HG02943 (cell line): Measurements from ENCODE around the gene LRRC73.
A peak's percentile ranks its signal among the peaks of the same experiment; 100 is the strongest.
"Not testable (repeated sequence)": the region's sequence is repeated elsewhere in the genome, so short reads cannot be mapped to it uniquely, and the experiment has no call there.

Source experiments
- ATAC-seq: cut with Tn5 transposase; IDR thresholded peaks from one replicate; pipeline ENCODE4 v1.9.1; 2021; ENCODE audit warnings: mild to moderate bottlenecking, low read depth, moderate library complexity; ENCODE audit not compliant: unreplicated experiment

Gene LRRC73, protein sequence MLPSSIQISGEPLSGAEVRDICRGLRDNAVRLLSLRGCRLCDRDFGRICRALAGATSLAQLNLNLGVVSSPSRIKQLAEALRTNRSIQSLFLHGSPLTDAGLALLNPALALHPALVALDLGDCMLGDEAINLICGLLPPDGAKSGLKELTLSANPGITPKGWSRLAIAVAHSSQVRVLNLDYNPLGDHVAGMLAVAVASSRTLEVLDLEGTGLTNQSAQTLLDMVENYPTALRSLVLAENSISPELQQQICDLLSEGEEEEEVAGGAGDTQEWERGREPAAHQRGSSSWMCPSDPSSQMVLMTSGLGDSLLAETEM

DNA sequence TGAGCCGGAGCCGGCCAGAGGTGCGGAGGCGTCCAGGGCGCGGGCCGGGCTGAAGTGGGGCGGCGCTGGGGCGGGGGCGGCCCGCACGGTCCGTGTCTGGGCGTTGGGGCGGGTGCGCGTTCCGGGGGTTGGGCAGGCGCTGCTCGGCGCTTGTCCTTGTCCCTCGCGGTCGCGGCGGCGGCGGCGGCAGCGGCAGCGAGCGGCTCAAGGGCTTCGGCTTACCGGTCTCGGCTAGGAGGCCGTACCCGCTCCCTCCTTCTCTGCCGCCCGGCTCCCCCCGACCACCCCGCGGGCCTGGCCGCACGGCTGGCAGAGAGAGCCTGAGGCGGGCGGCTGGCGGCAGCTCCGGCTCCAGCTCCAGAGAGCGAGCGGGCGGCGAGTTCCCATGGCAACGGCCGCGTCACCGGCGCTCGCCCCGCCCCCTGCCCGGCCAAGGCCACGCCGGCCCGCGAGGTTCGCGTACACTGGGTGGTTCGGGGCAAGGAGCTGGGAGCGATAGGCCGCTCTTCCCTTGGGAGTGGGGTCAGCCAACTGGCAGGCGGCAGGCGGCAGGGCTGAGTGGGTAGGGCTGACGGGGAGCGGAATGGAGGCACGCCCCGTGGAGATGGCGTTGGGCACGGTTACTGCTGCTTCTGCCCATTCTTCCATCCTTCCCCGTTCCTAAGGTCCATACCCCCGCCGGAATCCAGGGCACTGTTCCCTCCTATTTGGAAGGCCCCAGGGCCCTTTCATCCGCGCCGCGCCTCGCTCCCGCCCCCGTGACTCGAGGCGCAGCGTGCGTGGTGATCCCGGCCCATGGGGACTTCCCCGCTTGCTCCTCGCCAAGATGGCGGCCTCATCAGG, at the start of gene LRRC73:
Gene LRRC73, minus strand, starts transcription at position 363 of the 843 bp plus-strand sequence. CDS start 561 bp downstream, outside the sequence.
- ATAC-seq, result no peak

DNA sequence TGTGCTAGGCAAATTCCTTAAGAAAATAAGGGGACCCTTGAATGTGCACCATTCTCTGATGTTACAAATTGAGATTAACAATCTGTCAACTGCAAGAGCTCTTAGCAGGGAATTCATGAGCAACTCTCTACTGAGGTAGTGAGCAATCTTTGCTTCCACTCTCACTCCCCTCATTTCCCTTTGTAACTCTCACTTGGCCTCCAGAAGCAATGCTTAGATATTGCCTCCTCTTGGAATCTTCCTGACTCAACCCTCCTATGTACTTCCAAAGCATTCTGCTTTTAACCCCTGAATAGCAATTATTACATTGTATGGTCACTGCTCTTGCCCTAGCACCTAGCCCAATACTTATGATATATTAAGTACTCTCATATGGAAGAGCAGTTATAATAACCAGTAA, 49.2 kb upstream of the LRRC73 start:
- ATAC-seq, result no peak

DNA sequence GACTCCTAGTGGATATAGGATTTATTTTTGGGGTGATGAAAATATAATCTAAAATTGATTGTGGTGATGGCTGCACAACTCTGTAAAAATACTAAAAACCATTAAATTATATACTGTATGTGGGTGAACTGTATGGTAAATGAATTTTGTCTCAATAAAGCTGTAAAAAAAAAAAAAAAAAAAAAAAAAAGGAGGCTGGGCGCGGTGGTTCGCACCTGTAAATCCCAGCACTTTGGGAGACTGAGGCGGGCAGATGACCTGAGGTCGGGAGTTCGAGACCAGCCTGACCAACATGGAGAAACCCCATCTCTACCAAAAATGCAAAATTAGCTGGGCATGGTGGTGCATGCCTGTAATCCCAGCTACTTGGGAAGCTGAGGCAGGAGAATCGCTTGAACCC, 47.5 kb upstream of the LRRC73 start:
- not testable (repeated sequence) for ATAC-seq

DNA sequence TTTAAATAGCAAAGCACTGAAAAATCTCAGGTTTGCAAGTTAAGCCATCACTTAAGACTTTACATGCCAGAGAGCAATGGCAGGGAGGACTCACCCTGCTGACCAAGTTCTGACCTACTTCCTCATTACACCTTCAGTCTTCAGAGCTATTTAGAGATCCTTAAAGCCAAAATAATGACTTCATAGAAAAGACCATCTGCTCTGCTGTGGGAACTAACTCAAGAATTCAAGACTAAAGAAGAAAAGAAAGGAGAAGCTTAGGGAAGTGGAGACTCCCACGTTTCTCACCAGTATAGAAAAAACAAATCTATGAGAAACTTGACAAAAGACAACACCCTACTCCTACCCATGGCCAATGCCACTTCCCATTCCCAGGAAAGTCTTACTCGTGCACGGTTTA, 37.1 kb upstream of the LRRC73 start:
- ATAC-seq, result no peak

DNA sequence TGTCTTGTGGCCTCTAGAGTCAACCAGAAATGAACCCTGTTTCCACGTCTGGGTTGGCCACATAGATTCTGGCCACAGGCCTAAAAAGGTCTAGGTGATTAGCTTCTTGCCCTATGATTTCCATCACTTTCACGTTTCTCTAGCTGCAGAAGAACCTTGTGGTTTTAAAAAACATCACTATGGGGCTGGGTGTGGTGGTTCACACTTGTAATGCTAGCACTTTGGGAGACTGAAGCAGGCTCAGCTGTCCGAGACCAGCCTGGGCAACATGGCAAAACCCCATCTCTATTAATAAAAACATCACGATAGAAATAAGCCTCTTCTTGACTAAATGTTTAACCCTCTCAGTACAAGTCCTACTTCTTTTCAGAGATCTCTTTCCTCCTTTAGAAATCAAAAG, 34.3 kb upstream of the LRRC73 start:
- ATAC-seq, result no peak

DNA sequence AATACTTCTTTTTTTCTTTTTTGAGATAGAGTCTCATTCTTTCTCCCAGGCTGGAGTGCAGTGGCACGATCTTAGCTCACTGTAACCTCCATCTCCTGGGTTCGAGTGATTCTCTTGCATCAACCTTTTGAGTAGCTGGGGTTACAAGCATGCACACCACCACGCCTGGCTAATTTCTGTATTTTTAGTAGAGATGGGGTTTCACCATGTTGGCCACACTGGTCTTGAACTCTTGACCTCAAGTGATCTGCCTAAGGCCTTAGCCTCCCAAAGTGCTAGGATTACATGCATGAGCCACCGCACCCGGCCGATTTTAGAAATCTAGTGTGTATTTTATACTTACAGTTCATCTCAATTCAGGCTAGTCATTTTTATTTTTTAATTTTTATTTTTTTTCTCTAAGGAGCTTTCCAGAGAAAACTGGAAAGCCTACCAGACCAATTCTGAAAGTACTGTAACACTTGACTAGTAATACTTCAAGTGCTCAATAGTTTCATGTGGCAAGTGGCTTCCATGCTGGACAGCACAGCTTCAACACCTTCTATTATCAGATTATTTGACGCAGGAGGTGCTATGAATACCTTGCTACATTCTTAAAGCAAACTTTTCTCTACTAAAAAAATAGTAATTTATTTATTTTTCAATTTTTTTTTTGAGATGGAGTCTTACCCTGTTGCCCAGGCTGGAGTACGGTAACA, 31.8 kb upstream of the LRRC73 start:
- no peak for ATAC-seq

DNA sequence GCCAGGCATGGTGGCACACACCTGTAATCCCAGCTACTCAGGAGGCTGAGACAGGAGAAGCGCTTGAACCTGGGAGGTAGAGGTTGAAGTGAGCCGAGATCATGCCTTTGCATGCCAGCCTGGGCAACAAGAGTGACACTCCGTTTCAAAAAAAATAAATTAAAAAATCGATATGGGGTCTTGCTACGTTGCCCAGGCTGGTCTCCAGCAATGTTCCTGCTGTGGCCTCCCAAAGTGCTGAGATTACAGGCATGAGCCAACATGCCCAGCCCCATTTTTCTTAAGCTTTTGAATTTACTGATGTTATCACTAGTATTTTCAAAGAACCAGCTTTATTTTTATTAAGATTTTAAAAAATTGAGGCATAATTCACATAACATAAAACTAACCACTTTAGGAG, 30.4 kb upstream of the LRRC73 start:
- ATAC-seq, result no peak

DNA sequence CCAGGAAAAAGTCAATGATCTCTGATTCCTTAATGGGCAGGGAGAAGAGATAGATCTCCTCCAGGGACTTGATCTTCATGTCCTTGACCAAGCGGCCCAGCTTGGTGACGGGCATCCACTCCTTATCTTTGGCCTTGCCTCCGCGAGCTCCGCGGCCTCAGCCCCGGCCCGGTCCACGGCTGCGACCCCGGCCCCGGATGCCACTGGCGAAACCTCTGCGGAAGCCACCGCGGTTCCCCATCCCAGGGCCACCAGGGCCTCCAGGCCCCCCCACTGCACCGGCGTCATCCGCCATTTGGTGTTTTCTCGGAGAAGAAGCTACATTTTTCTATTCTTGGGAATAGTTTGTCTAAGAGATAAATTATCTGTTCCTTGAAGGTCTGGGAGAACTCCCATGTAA, 29.3 kb upstream of the LRRC73 start:
- not testable (repeated sequence) for ATAC-seq

DNA sequence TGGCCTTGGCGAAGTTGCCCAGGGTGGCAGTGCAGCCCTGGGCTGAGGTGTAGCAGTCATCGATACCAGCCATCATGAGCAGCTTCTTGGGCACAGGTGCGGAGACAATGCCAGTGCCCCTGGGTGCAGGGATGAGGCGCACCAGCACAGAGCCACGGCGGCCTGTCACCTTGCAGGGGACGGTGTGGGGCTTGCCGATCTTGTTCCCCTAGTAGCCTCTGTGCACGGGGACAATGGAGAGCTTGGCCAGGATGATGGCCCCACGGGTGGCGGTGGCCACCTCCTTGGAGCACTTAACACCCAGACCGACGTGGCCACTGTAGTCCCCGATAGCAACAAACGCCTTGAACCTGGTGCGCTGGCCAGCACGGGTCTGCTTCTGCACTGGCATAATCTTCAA, 28.8 kb upstream of the LRRC73 start:
- not testable (repeated sequence) for ATAC-seq

DNA sequence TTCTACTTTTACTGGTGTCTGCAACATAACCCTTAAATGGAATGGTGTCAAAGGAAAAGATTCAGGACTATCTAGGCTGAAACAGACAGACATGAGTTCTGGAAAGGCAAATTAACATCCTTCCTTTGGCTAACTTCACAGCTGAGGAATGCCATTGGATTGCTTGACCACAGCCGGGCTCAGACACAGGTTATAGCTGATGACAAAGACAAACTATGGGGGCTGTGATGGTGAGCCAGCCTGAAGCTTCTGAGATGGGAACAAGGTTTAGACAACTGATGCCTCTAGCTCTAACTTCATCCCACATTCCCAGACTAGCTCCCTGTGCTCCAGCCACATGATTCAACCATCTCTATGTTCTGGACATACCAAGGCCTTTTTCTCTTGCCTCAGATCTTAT, 22.1 kb upstream of the LRRC73 start:
- no peak for ATAC-seq

DNA sequence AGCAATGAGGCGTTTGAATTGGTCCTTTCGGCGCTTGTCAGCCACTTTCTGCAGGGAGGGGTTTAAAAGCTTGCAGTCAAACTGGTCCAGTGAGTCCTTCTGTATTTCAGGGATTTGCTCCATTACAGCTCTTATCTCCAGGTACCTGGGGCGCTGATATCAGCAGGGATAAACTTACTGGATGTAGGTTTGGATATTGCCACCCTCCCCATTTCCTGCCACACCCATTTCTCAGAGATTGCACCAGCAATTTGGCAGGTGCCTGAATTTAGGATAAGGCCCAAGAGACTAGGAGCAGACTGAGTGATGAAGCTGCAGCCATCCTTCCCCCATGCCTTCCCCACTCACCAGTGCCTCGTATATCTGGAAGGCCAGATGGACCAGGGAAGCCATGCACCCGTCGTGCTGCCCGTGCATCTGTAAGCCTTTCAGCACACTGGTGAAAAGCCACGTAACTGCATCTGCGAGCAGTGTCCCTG, 14.4 kb upstream of the LRRC73 start:
- ATAC-seq, result no peak

DNA sequence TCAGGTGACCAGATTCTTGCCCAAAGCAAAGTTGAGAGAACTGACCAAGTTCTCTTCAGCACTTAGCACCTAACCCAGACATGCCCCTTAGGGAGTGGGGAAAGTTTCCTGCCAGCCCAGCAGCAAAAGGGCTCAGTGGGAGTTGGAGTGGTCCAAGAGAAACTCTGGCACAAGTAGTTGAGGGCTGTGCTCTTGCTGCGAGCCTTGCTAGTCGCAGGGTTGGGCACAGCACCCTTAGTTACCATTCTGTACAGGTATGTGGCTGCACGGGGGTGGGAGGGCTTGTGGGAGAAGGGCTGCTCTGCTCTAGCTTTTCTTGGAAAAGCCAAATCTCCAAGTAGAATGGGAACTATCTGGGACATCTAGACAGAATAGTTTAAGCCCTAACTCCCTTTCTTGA, 13.1 kb upstream of the LRRC73 start:
- no peak for ATAC-seq

DNA sequence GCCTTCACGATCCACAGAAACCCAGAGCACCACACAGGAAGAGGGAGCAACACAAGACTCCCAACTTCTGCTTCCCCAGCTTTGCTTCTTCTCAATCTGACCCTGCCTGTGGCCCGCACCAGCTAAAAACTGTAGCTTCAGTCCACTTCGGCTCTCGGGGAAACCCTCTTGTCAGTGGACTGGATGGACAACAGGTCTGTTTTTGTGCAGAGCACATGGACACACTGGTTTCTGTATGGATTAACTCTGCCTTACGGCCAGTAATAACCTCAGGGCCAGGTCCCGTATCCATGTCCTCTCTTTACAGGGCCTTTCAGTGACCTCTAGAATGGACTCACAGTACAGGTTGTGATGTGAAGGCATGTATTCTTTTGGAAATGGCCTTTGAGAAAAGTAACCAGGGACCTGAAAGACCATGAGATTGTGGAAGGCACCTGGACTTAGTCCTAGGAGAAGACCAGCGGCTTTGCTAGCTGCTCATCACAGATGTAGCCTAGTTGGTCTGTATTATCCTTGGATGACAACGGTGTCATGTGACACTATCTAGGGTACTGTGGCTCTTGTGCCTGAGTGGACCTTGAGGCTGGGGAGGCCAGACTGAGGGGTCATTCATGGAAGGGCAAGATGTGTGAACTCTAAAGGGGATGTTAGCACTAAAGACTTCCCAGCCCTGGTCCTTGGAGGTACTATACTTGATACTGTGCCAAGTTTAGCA, 12.6 kb upstream of the LRRC73 start:
- ATAC-seq, result no peak

DNA sequence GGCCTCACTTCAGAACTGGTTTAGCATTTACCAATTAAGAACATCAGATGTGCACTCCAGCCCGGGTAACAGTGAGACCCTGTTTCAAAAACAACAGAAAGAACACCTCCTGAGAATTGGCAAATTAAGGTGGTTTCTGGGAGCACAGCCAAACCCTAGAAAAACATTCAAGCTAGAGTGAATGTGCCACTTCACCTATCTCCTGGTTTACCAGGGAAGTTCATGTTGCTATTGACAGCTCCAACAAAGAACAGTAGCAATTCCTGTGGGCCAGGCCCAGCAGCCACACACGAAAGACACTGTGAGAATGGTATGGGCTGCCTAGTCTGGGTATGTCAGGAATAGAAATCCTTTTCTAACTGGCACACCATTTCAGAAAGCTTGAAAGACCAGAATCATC, 11.7 kb upstream of the LRRC73 start:
- ATAC-seq, result no peak

DNA sequence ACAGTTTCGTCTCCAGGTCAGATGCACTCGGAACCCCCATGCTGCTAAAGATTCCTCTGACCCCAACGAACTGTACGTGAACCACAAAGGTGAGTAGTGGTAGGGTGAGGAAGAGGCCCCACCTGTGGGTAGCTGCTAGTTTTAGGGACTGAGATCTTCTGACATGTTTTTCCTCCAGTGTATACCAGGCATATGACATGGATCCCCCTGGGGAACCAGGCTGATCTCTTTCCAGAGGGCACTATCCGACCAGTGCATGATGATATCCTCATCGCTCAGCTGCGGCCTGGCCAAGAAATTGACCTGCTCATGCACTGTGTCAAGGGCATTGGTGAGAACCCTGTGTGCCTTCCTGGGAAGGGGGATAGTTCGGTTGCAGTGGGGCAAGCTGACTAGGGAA, 10.0 kb upstream of the LRRC73 start:
- no peak for ATAC-seq

DNA sequence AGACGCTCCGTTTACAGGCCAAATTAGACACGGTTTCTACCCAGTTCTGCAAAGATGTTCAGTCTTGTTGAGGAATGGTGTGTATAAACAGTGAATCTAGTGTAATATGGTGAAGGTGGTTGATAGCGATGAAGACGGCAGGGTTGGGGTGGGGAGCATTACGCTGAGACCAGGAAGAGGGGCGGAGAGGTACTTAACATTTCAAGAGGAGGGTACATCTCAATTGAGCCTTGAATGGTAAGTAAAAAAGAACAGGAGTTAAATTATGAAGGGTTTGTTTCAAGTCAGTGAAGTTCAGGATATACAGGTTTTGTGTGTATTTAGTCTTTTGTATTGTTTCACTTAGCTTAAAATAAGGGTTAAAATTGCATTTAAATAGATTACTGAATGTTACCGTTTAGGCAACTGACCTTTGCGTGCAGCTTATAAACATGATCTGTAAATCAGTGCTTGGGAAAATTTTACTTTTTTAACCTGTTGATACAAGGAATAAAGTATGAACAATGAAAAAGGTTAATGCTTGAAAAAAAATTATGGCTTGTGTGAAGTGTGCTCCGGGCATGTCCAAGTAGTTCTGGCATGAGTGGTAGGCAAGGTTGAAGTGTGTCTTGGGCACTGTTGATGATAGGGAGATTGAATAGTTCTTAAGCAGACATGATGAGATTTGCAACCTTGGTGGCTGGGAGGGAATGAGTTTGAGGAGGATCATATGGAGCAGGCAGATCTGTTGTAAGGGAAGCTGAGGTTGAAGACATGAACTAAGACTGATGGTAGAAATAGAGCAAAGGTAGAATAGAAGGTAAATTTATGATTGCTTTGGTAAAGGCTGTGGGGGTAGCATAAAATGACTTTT, 7.6 kb upstream of the LRRC73 start:
- ATAC-seq, result no peak

DNA sequence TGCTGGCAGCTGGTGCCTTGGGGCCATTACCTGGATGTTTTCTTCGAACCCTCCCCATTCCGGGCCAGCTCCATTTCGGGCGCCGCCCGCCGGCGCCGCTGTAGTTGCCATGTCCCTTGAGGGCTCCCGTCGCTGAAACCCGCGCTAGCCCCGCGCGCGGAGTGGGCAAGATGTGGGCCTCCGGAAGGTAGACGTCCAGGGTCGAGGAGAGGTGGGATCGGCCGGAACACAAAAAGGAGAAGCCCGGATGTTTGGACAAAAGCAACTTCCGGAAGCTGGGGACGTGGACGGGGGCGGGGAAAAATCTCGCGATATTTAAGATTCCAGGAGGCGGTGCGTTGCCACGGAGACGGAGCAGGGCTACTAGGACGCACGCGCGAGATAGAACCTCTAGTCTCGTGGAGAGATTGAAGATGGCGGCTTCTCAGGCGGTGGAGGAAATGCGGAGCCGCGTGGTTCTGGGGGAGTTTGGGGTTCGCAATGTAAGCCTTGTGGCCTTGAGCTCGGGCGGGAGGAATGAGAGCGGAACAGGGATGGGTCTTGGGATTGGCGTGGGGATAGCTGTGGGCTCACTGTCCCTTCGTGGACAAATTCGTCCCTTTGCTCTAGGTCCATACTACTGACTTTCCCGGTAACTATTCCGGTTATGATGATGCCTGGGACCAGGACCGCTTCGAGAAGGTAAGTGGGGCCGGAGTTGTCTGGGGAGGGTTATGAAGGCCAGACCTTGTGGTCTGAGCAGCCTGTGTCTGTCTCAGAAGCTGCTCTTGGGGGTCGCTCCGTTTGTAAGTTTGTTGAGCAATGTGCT, 6.8 kb upstream of the LRRC73 start, which contains the start of the genes POLR1C and YIPF3:
Gene POLR1C, plus strand, starts transcription at position 393 of the 808 bp plus-strand sequence. Its CDS starts 21 bp downstream, at position 414.
Gene YIPF3, minus strand, starts transcription at position 230 of the 808 bp plus-strand sequence. Its CDS starts 119 bp downstream, at position 111.
- peak; percentile 81 for ATAC-seq

DNA sequence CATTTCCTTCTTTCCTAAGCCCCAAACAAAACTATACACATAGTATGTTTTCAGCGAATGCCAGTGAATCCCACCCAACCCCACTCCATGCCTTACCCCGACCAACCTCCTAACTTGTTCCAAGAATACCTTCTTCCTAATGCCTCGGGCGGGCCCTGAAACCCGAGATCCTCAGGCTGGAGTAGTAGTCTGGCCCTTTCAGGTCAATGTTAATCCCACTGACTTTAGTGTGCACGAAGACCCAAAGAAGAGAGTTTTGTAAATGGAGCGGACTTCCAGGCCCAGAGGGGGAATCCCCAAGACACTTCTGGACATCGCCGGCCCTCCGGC, 6.2 kb upstream of the LRRC73 start:
- no peak for ATAC-seq

DNA sequence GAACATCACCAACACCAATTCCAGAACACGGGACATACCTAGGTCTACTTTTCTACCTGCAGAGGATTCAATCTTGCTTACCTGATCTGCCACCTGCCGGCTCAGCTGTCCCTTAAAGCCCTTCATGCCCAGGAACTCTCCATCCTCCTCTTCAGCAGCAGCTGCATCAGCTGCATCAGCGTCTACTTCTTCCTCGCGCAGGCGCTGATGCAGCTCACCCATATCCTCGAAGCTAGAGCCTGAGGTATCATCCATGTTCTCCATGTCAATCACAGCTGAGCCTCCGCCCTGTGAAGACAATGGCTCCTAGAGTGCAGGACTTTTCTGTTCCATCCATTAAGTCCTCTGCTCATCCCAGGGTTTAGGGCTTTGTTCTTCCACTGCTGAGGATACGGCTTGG, 5.7 kb upstream of the LRRC73 start:
- ATAC-seq, result no peak
